ENCODE data around the gene SCRG1. TPM values are rescaled to one million over a fixed set of nuclear protein-coding genes. Genes with fewer than 3 reads are reported as not detected.
A peak's percentile ranks its signal among the peaks of the same experiment; 100 is the strongest.

Gene SCRG1
- 10 to 100 TPM; 34.6 to 45.2 TPM for total RNA-seq
- polyA plus RNA-seq, result 10 to 100 TPM; 13.7 to 14.9 TPM
- long read RNA-seq, donor 1, full-length matches to known transcripts, result 31 of 38 reads
- long read RNA-seq, donor 1, partial matches to known transcripts, result 2 of 38 reads
- long read RNA-seq, donor 1, other reads (novel, unspliced or antisense), result 5 of 38 reads
- long read RNA-seq, donor 2, full-length matches to known transcripts, result 22 of 28 reads
- long read RNA-seq, donor 2, partial matches to known transcripts, result 2 of 28 reads
- long read RNA-seq, donor 2, other reads (novel, unspliced or antisense), result 4 of 28 reads

DNA sequence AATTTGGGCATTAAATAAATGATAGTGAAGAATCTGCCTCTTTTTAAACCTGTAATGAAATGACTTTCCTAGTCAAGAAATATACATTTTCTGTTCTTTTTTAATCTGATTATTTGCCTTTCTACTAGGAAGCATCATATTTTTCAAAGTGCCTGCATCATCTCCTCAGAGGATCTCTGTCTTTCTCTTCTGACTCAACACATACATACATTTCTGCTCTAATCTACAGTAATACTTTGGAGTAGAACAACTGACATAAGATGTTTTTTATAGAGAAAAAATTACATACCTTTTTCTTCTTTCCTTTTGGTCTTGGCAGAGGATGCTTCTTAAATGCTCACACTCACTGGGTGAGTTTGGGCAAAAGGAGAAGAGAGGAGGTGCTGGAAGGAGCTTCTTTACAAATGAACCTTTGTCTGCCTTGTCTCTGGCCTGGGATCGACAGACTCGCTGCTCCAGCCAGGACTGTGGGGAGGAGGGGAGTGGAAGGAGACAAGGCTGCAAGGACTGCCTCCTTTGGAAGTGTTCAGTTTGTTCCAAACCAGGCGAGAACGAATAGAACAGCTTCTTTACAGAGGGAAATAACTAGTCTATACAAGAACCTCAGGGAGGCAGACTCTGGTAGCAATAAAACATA lies at the start of gene SCRG1:
Gene SCRG1, minus strand, starts transcription at position 338 of the 637 bp plus-strand sequence. CDS start 7,702 bp downstream, outside the sequence.
- DNase-seq (peak; percentile 61 to 82), ATAC-seq (ENCODE audit: low FRiP score) (peak; percentile 90)
- 3 to 6% methylated on average over 4 of the region's 4 CpGs for WGBS, 2 donors
- Histone ChIP-seq H3K4me1 (ENCODE audit: control insufficient read depth in 1 of 2, insufficient read depth in 2 of 2, low read length in 2 of 2) (peaks cover 2 to 10% of the 10 kb centered on the region in 2 donors), H3K36me3 (ENCODE audit: control insufficient read depth in 1 of 2, insufficient read depth in 2 of 2, low read length in 1 of 2) (no peaks in the 10 kb centered on the region), H3K4me3 (ENCODE audit: low read length in 2 of 2) (peak within 1 kb of the TSS; percentile 48 to 67), H3K9me3 (ENCODE audit: control insufficient read depth, low read length) (no peaks in the 10 kb centered on the region), H3K27ac (ENCODE audit: low read depth in 1 of 2, low read length in 2 of 2) (peak within 1 kb of the TSS; percentile 16 to 82), H3K27me3 (ENCODE audit: control insufficient read depth in 1 of 2, insufficient read depth in 2 of 2, low read length in 1 of 2) (no peaks in the 10 kb centered on the region)
- intact Hi-C loops (cut with DNase I), result loop anchor here in 1 of 2 donors (2.0 kb wide), 1 partner anchor 64 kb away; the partner anchor contains the start of gene HMGB2

GRCh38 chr4:173448103-173448502 lies 49.2 kb upstream of the SCRG1 start:
- H3K36me3 ChIP-seq (ENCODE audit: control insufficient read depth in 1 of 2, insufficient read depth in 2 of 2, low read length in 1 of 2), result peaks cover 0 to 2% of the 10 kb centered on the region in 2 donors
- ATAC-seq (ENCODE audit: low FRiP score) (no peak), DNase-seq (no peak)
- H3K27me3 ChIP-seq (ENCODE audit: control insufficient read depth in 1 of 2, insufficient read depth in 2 of 2, low read length in 1 of 2), result no peaks in the 10 kb centered on the region
- no peak overlapping the region for H3K4me3 ChIP-seq (ENCODE audit: low read length in 2 of 2)
- H3K9me3 ChIP-seq (ENCODE audit: control insufficient read depth, low read length), result no peaks in the 10 kb centered on the region
- no peaks in the 10 kb centered on the region for H3K4me1 ChIP-seq (ENCODE audit: control insufficient read depth in 1 of 2, insufficient read depth in 2 of 2, low read length in 2 of 2)
- H3K27ac ChIP-seq (ENCODE audit: low read depth in 1 of 2, low read length in 2 of 2), result peak overlapping the region in 1 of 2 donors; percentile 50
- intact Hi-C loops (cut with DNase I), result no loop called here
- WGBS, 2 donors, result 15 to 17% methylated on average over 2 of the region's 2 CpGs

GRCh38 chr4:173446416-173446815 lies 47.5 kb upstream of the SCRG1 start:
- 96 to 100% methylated on average over 1 of the region's 1 CpG for WGBS, 2 donors
- intact Hi-C loops (cut with DNase I), result no loop called here
- ATAC-seq (ENCODE audit: low FRiP score) (no peak), DNase-seq (no peak)
- Histone ChIP-seq H3K9me3 (ENCODE audit: control insufficient read depth, low read length) (no peaks in the 10 kb centered on the region), H3K4me3 (ENCODE audit: low read length in 2 of 2) (no peak overlapping the region), H3K4me1 (ENCODE audit: control insufficient read depth in 1 of 2, insufficient read depth in 2 of 2, low read length in 2 of 2) (no peaks in the 10 kb centered on the region), H3K27me3 (ENCODE audit: control insufficient read depth in 1 of 2, insufficient read depth in 2 of 2, low read length in 1 of 2) (no peaks in the 10 kb centered on the region), H3K27ac (ENCODE audit: low read depth in 1 of 2, low read length in 2 of 2) (no peak overlapping the region), H3K36me3 (ENCODE audit: control insufficient read depth in 1 of 2, insufficient read depth in 2 of 2, low read length in 1 of 2) (no peaks in the 10 kb centered on the region)

DNA sequence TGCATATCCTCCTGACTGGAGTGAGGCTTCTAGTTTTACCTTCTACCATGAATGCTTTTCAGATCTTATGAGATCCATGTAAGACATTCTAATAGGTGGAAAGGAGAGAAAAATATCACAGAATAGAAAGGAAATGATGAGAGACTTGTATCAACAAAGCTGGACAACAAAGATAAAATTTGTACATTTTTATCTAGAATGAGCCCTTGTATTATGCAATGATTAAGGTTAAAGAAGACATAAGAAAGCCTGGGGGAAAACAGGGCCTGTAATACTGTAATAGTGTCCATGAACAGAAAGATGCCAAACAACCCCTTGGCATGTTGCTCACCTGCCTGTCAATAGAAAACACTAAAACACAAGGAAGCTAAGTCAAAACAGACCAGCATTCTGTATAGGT lies 44.2 kb upstream of the SCRG1 start:
- no peaks in the 10 kb centered on the region for H3K4me1 ChIP-seq (ENCODE audit: control insufficient read depth in 1 of 2, insufficient read depth in 2 of 2, low read length in 2 of 2)
- no peak overlapping the region for H3K27ac ChIP-seq (ENCODE audit: low read depth in 1 of 2, low read length in 2 of 2)
- ATAC-seq (ENCODE audit: low FRiP score), result no peak
- H3K4me3 ChIP-seq (ENCODE audit: low read length in 2 of 2), result no peak overlapping the region
- intact Hi-C loops (cut with DNase I), result no loop called here
- no peaks in the 10 kb centered on the region for H3K9me3 ChIP-seq (ENCODE audit: control insufficient read depth, low read length)
- H3K27me3 ChIP-seq (ENCODE audit: control insufficient read depth in 1 of 2, insufficient read depth in 2 of 2, low read length in 1 of 2), result no peaks in the 10 kb centered on the region
- no peak for DNase-seq
- H3K36me3 ChIP-seq (ENCODE audit: control insufficient read depth in 1 of 2, insufficient read depth in 2 of 2, low read length in 1 of 2), result no peaks in the 10 kb centered on the region

GRCh38 chr4:173442223-173442932 lies 43.5 kb upstream of the SCRG1 start:
- WGBS, 2 donors, result 89 to 91% methylated on average over 10 of the region's 10 CpGs
- H3K4me1 ChIP-seq (ENCODE audit: control insufficient read depth in 1 of 2, insufficient read depth in 2 of 2, low read length in 2 of 2), result no peaks in the 10 kb centered on the region
- ATAC-seq (ENCODE audit: low FRiP score) (no peak), DNase-seq (no peak)
- H3K4me3 ChIP-seq (ENCODE audit: low read length in 2 of 2), result no peak overlapping the region
- H3K9me3 ChIP-seq (ENCODE audit: control insufficient read depth, low read length), result no peaks in the 10 kb centered on the region
- no peaks in the 10 kb centered on the region for H3K27me3 ChIP-seq (ENCODE audit: control insufficient read depth in 1 of 2, insufficient read depth in 2 of 2, low read length in 1 of 2)
- H3K27ac ChIP-seq (ENCODE audit: low read depth in 1 of 2, low read length in 2 of 2), result no peak overlapping the region
- no peaks in the 10 kb centered on the region for H3K36me3 ChIP-seq (ENCODE audit: control insufficient read depth in 1 of 2, insufficient read depth in 2 of 2, low read length in 1 of 2)
- intact Hi-C loops (cut with DNase I), result no loop called here

DNA sequence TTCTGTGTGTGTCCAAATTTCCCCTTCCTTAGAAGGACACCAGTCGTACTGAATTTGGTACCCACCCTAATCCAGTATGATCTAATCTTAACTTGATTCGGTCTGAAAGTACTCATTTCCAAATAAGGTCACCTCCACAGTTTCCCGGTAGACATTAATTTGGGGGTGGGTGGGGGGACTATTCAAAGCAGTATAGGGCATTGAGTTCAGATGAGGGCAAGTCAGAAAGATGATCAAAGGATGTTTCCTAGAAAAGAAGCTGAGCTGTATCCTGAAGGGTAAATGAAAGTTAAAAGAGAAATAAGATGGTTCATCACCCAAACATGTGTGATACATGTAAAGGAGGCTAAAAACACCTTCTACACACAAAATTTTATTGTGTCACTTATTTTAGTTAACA lies 42.0 kb upstream of the SCRG1 start:
- Histone ChIP-seq H3K9me3 (ENCODE audit: control insufficient read depth, low read length) (no peaks in the 10 kb centered on the region), H3K4me1 (ENCODE audit: control insufficient read depth in 1 of 2, insufficient read depth in 2 of 2, low read length in 2 of 2) (peaks cover 0 to 2% of the 10 kb centered on the region in 2 donors), H3K27me3 (ENCODE audit: control insufficient read depth in 1 of 2, insufficient read depth in 2 of 2, low read length in 1 of 2) (no peaks in the 10 kb centered on the region), H3K36me3 (ENCODE audit: control insufficient read depth in 1 of 2, insufficient read depth in 2 of 2, low read length in 1 of 2) (no peaks in the 10 kb centered on the region), H3K27ac (ENCODE audit: low read depth in 1 of 2, low read length in 2 of 2) (no peak overlapping the region), H3K4me3 (ENCODE audit: low read length in 2 of 2) (no peak overlapping the region)
- intact Hi-C loops (cut with DNase I), result no loop called here
- ATAC-seq (ENCODE audit: low FRiP score) (no peak), DNase-seq (no peak)
- 76 to 77% methylated on average over 3 of the region's 3 CpGs for WGBS, 2 donors

GRCh38 chr4:173436771-173437265 lies 37.9 kb upstream of the SCRG1 start:
- WGBS, 2 donors, result 85 to 90% methylated on average over 6 of the region's 6 CpGs
- Histone ChIP-seq H3K36me3 (ENCODE audit: control insufficient read depth in 1 of 2, insufficient read depth in 2 of 2, low read length in 1 of 2) (no peaks in the 10 kb centered on the region), H3K27me3 (ENCODE audit: control insufficient read depth in 1 of 2, insufficient read depth in 2 of 2, low read length in 1 of 2) (no peaks in the 10 kb centered on the region), H3K4me3 (ENCODE audit: low read length in 2 of 2) (no peak overlapping the region), H3K9me3 (ENCODE audit: control insufficient read depth, low read length) (no peaks in the 10 kb centered on the region), H3K27ac (ENCODE audit: low read depth in 1 of 2, low read length in 2 of 2) (no peak overlapping the region), H3K4me1 (ENCODE audit: control insufficient read depth in 1 of 2, insufficient read depth in 2 of 2, low read length in 2 of 2) (peaks cover 0 to 2% of the 10 kb centered on the region in 2 donors)
- DNase-seq (no peak), ATAC-seq (ENCODE audit: low FRiP score) (no peak)
- intact Hi-C loops (cut with DNase I), result no loop called here

GRCh38 chr4:173436149-173436579 lies 37.2 kb upstream of the SCRG1 start:
- WGBS, 2 donors, result 15 to 17% methylated on average over 5 of the region's 5 CpGs
- peak overlapping the region in 1 of 2 donors; percentile 54 for H3K27ac ChIP-seq (ENCODE audit: low read depth in 1 of 2, low read length in 2 of 2)

More at GRCh38 chr4:173436149-173436579, 37.2 kb upstream of the SCRG1 start:
- intact Hi-C loops (cut with DNase I), result no loop called here
- H3K36me3 ChIP-seq (ENCODE audit: control insufficient read depth in 1 of 2, insufficient read depth in 2 of 2, low read length in 1 of 2), result no peaks in the 10 kb centered on the region
- H3K4me3 ChIP-seq (ENCODE audit: low read length in 2 of 2), result no peak overlapping the region
- no peaks in the 10 kb centered on the region for H3K27me3 ChIP-seq (ENCODE audit: control insufficient read depth in 1 of 2, insufficient read depth in 2 of 2, low read length in 1 of 2)
- H3K4me1 ChIP-seq (ENCODE audit: control insufficient read depth in 1 of 2, insufficient read depth in 2 of 2, low read length in 2 of 2), result peaks cover 0 to 2% of the 10 kb centered on the region in 2 donors
- DNase-seq (no peak), ATAC-seq (ENCODE audit: low FRiP score) (no peak)
- no peaks in the 10 kb centered on the region for H3K9me3 ChIP-seq (ENCODE audit: control insufficient read depth, low read length)
